Measurements from ENCODE around the gene PDGFA.

Gene PDGFA

GRCh38 chr7:524800-525199 is 5.2 kb upstream of the PDGFA start:
- Histone ChIP-seq H3K27ac (no peak overlapping the region), H3K4me3 (no peak overlapping the region)
- DNase-seq (ENCODE audit: low spot score), result no peak
- no peak for TF ChIP-seq CTCF (IDR thresholded peaks at IDR 0.05)

- TF ChIP-seq CTCF (IDR thresholded peaks at IDR 0.05), result no peak
- Histone ChIP-seq H3K27ac (peak overlapping the region; percentile 39 to 100), H3K4me3 (peak overlapping the region; percentile 90)
- no peak for DNase-seq (ENCODE audit: low spot score)
Measured at GRCh38 chr7:523347-524336, 4.0 kb upstream of the PDGFA start.

GRCh38 chr7:522951-523314 is 3.3 kb upstream of the PDGFA start:
- Histone ChIP-seq H3K4me3 (peak overlapping the region; percentile 90), H3K27ac (peak overlapping the region; percentile 39 to 100)
- no peak for DNase-seq (ENCODE audit: low spot score)
- TF ChIP-seq CTCF (IDR thresholded peaks at IDR 0.05), result no peak

- no peak for DNase-seq (ENCODE audit: low spot score)
- TF ChIP-seq CTCF (IDR thresholded peaks at IDR 0.05), result no peak
- H3K27ac ChIP-seq, result peak overlapping the region; percentile 39 to 100
Measured at GRCh38 chr7:522071-522950, 2.7 kb upstream of the PDGFA start.

GRCh38 chr7:521221-522070 is 1.8 kb upstream of the PDGFA start:
- TF ChIP-seq CTCF (IDR thresholded peaks at IDR 0.05), result no peak
- DNase-seq (ENCODE audit: low spot score), result peak; percentile 91
- H3K27ac ChIP-seq, result peak overlapping the region; percentile 48 to 100
- peak overlapping the region; percentile 90 for H3K4me3 ChIP-seq

More at GRCh38 chr7:522071-522950, 2.7 kb upstream of the PDGFA start:
- peak overlapping the region; percentile 90 for H3K4me3 ChIP-seq

- peak overlapping the region; percentile 90 for H3K4me3 ChIP-seq
- no peak for DNase-seq (ENCODE audit: low spot score)
- H3K27ac ChIP-seq, result peak overlapping the region; percentile 85 to 100
- TF ChIP-seq CTCF (IDR thresholded peaks at IDR 0.05), result no peak
Measured at GRCh38 chr7:520503-521161, 986 bp upstream of the PDGFA start.
